K562 (cell line): ENCODE measurements around the gene INPP4B. TPM values are rescaled to one million over a fixed set of nuclear protein-coding genes. Genes with fewer than 3 reads are reported as not detected.

Experiments used
- ATAC-seq: fragments of 200-7000 bp; cut with Tn5 transposase; 3 replicates; pipeline ENCODE4 v1.9.1; 2020; ENCODE audit warnings: moderate library complexity
- BruUV-seq: library from RNA; stranded (reverse); fragments of 400-500 nt; replicated peaks from 2 replicates; lab custom pipeline; 2021; lab: Mats Ljungman, UMichigan
- CTCF ChIA-PET: fragments of 300-600 bp; formaldehyde crosslinking; extraction: SDS; loops from one replicate; lab custom pipeline; 2021; ENCODE audit warnings: low intra/inter-chr PET ratio; lab: Yijun Ruan, JAX
- POLR2A ChIA-PET: fragments of 300-600, 350-650 bp; sonication (Branson Sonifier 250); formaldehyde crosslinking; extraction: SDS; loops from one replicate; lab custom pipeline; 2021; ENCODE audit warnings: antibody characterized with exemption, inconsistent platforms; lab: Yijun Ruan, JAX
- DNase-seq, 4 experiments: peaks; one replicate each; pipeline versions ENCODE4 v3.0.0 to v3.0.0-alpha.2; 2011 to 2018; ENCODE audit warnings: low spot score in 3 of 4, mixed read lengths in 3 of 4; ENCODE audit errors: extremely low read depth in 1 of 4
- FAIRE-seq: peaks from 2 replicates; lab custom pipeline; 2011; peaks lifted over from hg19 to GRCh38; lab: Jason Lieb, UNC
- H2AFZ ChIP-seq: 2 replicates; pipeline ENCODE4 v1.6.0; 2011; ENCODE audit warnings: low read depth, low read length, control low read depth, inconsistent platforms
- H3K27ac ChIP-seq: fragments of 200-600 bp; 3 replicates; pipeline ENCODE4 v1.8.0; 2011; ENCODE audit warnings: low read depth, mild to moderate bottlenecking, control low read depth, inconsistent platforms, low read length, moderate library complexity, mixed read lengths; ENCODE audit errors: extremely low read depth
- H3K27me3 ChIP-seq, 2 experiments: fragments of 300-600 bp in 1 of 2; 2 replicates in 1 of 2; 3 replicates in 1 of 2; pipeline versions ENCODE4 v1.6.0 to v1.8.0; 2011; ENCODE audit warnings: inconsistent platforms in 2 of 2, low read length in 2 of 2, mild to moderate bottlenecking in 1 of 2, mixed read lengths in 1 of 2, moderate library complexity in 1 of 2; ENCODE audit not compliant: control insufficient read depth in 2 of 2, insufficient read depth in 2 of 2
- H3K36me3 ChIP-seq: fragments of 300-600 bp; 3 replicates; pipeline ENCODE4 v1.8.0; 2011; ENCODE audit warnings: mild to moderate bottlenecking, low read length, inconsistent platforms; ENCODE audit not compliant: control insufficient read depth, insufficient read depth
- H3K4me1 ChIP-seq, 2 experiments: fragments of 200-600 bp in 1 of 2; replicated peaks in 1 of 2; 2 replicates in 1 of 2; 3 replicates in 1 of 2; pipeline versions ENCODE4 v1.5.1 to v1.8.0; 2011; ENCODE audit warnings: inconsistent platforms in 2 of 2, low read length in 2 of 2, mild to moderate bottlenecking in 1 of 2, mixed read lengths in 1 of 2, moderate library complexity in 1 of 2; ENCODE audit not compliant: control insufficient read depth in 2 of 2, insufficient read depth in 2 of 2
- H3K4me2 ChIP-seq: 2 replicates; pipeline ENCODE4 v1.6.1; 2011; ENCODE audit warnings: low read length, control low read depth, inconsistent platforms, mixed read lengths; ENCODE audit not compliant: insufficient read depth
- H3K4me3 ChIP-seq: fragments of 200-600 bp; sonication (generic), shearing (Covaris generic); 2 replicates; pipeline ENCODE4 v1.5.1; 2016; ENCODE audit warnings: control low read depth, inconsistent platforms
- H3K79me2 ChIP-seq: fragments of 200-600 bp; 3 replicates; pipeline ENCODE4 v1.8.0; 2011; ENCODE audit warnings: low read length, inconsistent platforms; ENCODE audit not compliant: control insufficient read depth, insufficient read depth
- H3K9ac ChIP-seq, 2 experiments: 2 replicates each; pipeline versions ENCODE4 v1.6.0 to v1.6.1; 2011; ENCODE audit warnings: low read depth in 2 of 2, low read length in 2 of 2, control low read depth in 1 of 2, inconsistent platforms in 1 of 2, mild to moderate bottlenecking in 1 of 2, mixed read lengths in 1 of 2; ENCODE audit not compliant: insufficient read depth in 1 of 2
- H3K9me1 ChIP-seq: one replicate; pipeline ENCODE4 v1.6.0; 2011; ENCODE audit warnings: inconsistent platforms, mild to moderate bottlenecking, low read length, moderate library complexity; ENCODE audit not compliant: control insufficient read depth, insufficient read depth
- H3K9me3 ChIP-seq: replicated peaks from 2 replicates; pipeline ENCODE4 v1.5.1; 2011; ENCODE audit warnings: low read depth, low read length, inconsistent platforms; ENCODE audit not compliant: control insufficient read depth, insufficient read depth
- H4K20me1 ChIP-seq: replicated peaks from 2 replicates; pipeline ENCODE4 v1.6.1; 2011; ENCODE audit warnings: low read length, inconsistent platforms, mixed read lengths; ENCODE audit not compliant: control insufficient read depth, insufficient read depth
- ATF7 ChIP-seq: fragments of 450-650 bp; IDR thresholded peaks from 2 replicates; pipeline ENCODE4 v1.7.1; 2014; ENCODE audit warnings: mild to moderate bottlenecking, moderate library complexity
- ERF ChIP-seq: fragments of 450-650 bp; formaldehyde crosslinking; IDR thresholded peaks from 2 replicates; pipeline ENCODE4 v1.4.0; 2020; ENCODE audit warnings: mild to moderate bottlenecking, mixed read lengths
- GTF2E2 ChIP-seq: fragments of 200-800 bp; sonication (Bioruptor generic); IDR thresholded peaks from 2 replicates; pipeline ENCODE4 v1.6.1; 2016; ENCODE audit warnings: missing genetic modification characterization, missing compliant biosample characterization
- HDAC6 ChIP-seq: IDR thresholded peaks from 2 replicates; pipeline ENCODE4 v1.6.1; 2012; ENCODE audit warnings: low read depth, mild to moderate bottlenecking, control low read depth, inconsistent platforms, low read length, moderate library complexity
- HNRNPK ChIP-seq: fragments of 200-400 bp; formaldehyde crosslinking; IDR thresholded peaks from one replicate; pipeline ENCODE4 v1.6.1; 2018; ENCODE audit warnings: mild to moderate bottlenecking, low read depth, low read length; ENCODE audit not compliant: poor library complexity, severe bottlenecking
- ILF3 ChIP-seq: fragments of 450-650 bp; IDR thresholded peaks from 2 replicates; pipeline ENCODE4 v1.6.1; 2018; ENCODE audit warnings: antibody characterized with exemption, mild to moderate bottlenecking, moderate library complexity, borderline replicate concordance
- KDM4B ChIP-seq, 2 experiments: fragments of 450-650 bp in 1 of 2; sonication (generic) in 1 of 2; IDR thresholded peaks; 2 replicates each; pipeline ENCODE4 v1.6.1; 2016 to 2017; ENCODE audit warnings: borderline replicate concordance in 2 of 2, antibody characterized with exemption in 1 of 2, low read depth in 1 of 2, mild to moderate bottlenecking in 1 of 2
- NFIC ChIP-seq: fragments of 450-650 bp; IDR thresholded peaks from 2 replicates; pipeline ENCODE4 v1.6.1; 2017; ENCODE audit warnings: mild to moderate bottlenecking, inconsistent platforms
- NR4A1 ChIP-seq, 2 experiments: fragments of 250-450 bp in 1 of 2; fragments of 450-650 bp in 1 of 2; sonication (Bioruptor Pico) in 1 of 2; IDR thresholded peaks; 2 replicates each; pipeline versions ENCODE4 v1.4.0 to v1.6.1; 2016 to 2020; ENCODE audit warnings: mild to moderate bottlenecking in 2 of 2, missing compliant biosample characterization in 1 of 2, missing genetic modification characterization in 1 of 2, moderate library complexity in 1 of 2
- PRMT5 ChIP-seq: sonication (generic); formaldehyde crosslinking; IDR thresholded peaks from 2 replicates; pipeline ENCODE4 v1.5.0; 2020; ENCODE audit warnings: missing genetic modification reagents
- RBBP5 ChIP-seq: fragments of 200-600 bp; sonication (generic); IDR thresholded peaks from 2 replicates; pipeline ENCODE4 v1.6.1; 2012; ENCODE audit warnings: borderline replicate concordance, mild to moderate bottlenecking, low read length, control low read depth, inconsistent platforms; ENCODE audit not compliant: insufficient read depth, poor library complexity, severe bottlenecking
- RBM17 ChIP-seq: fragments of 200-400 bp; formaldehyde crosslinking; IDR thresholded peaks from 2 replicates; pipeline ENCODE4 v1.6.1; 2017; ENCODE audit warnings: low read depth, mild to moderate bottlenecking, low read length, borderline replicate concordance
- ZBTB2 ChIP-seq: fragments of 450-650 bp; IDR thresholded peaks from 2 replicates; pipeline ENCODE4 v1.6.1; 2016; ENCODE audit warnings: antibody characterized with exemption
- ZEB2 ChIP-seq: fragments of 450-650 bp; IDR thresholded peaks from 2 replicates; pipeline ENCODE4 v1.6.1; 2016
- ZNF444 ChIP-seq: fragments of 250-450 bp; sonication (Bioruptor Pico); IDR thresholded peaks from 2 replicates; pipeline ENCODE4 v1.4.0; 2020; ENCODE audit warnings: mild to moderate bottlenecking, moderate library complexity
- WGBS: fragments of 100-300 bp; shearing (Covaris generic); methylation state at CpG from one replicate; pipeline ENCODE4 v1.1.6; 2016; ENCODE audit warnings: low coverage, mixed read lengths; ENCODE audit not compliant: insufficient coverage; ENCODE audit errors: missing lambda C conversion rate; 5-methylcytosine and 5-hydroxymethylcytosine counted together
- in situ Hi-C: fragments of 300-500 bp; cut with MboI; formaldehyde crosslinking; loops from 4 replicates; pipeline ENCODE4 v1.15.0; 2018; ENCODE audit warnings: inconsistent platforms, mixed read lengths
- intact Hi-C: fragments of 100-400 bp; cut with micrococcal nuclease; formaldehyde crosslinking; loops from 2 replicates; pipeline ENCODE4 v1.14.2; 2022
- polyA plus RNA-seq, 8 experiments: library from polyadenylated mRNA; depleted of rRNA in 4 of 8; stranded (reverse) in 5 of 8; unstranded in 3 of 8; fragments of >200 nt; fragmentation: Nextera tagmentation in 2 of 8; fragmentation: Illumina TruSeq in 1 of 8; extraction: Ambion mirVana in 2 of 8; extraction: Trizol in 1 of 8; gene quantifications; 2 replicates each; pipeline versions ENCODE4 v1.2.1 to v1.2.3, GENCODE V29; 2011 to 2014; ENCODE audit warnings: inconsistent platforms in 1 of 8, missing spikeins in 1 of 8
- total RNA-seq, 7 experiments: library from RNA; depleted of rRNA in 6 of 7; stranded (reverse); fragments of >200 nt in 6 of 7; fragmentation: Illumina TruSeq in 2 of 7; extraction: Trizol in 2 of 7; gene quantifications; 2 replicates each; pipeline versions ENCODE4 v1.2.1 to v1.2.3, GENCODE V29; 2011 to 2021; ENCODE audit warnings: low replicate concordance in 1 of 7

The INPP4B gene
- total and polyA plus RNA-seq, 9 of the 15 experiments (the other 6 are each of a cell fraction or from before 2014, with no cell fraction given) = 0.04 to 0.11 TPM; not detected in 7

GRCh38 chr4:142248946-142249345 lies 597.2 kb downstream of the INPP4B start (continued):
- TF ChIP-seq KDM4B (IDR thresholded peaks at IDR 0.05; ENCODE audit: borderline replicate concordance in 2 of 2, low read depth in 1 of 2) (no peak), GTF2E2 (tag) (no peak), ZEB2 (no peak), HDAC6 (no peak), ATF7 (no peak), HNRNPK (no peak)

- FAIRE-seq = no peak
- 0% methylated on average over 2 of the region's 2 CpGs for WGBS
Observed at GRCh38 chr4:142243255-142243654, 602.8 kb downstream of the INPP4B start.

More at GRCh38 chr4:142243255-142243654, 602.8 kb downstream of the INPP4B start:
- Histone ChIP-seq H3K9ac (no peak overlapping the region), H3K27me3 (no peaks in the 10 kb centered on the region), H3K4me3 (no peak overlapping the region), H3K27ac (no peak overlapping the region), H3K79me2 (no peaks in the 10 kb centered on the region), H3K9me3 (no peaks in the 10 kb centered on the region; the same call in 1 of the 2 replicates), H2AFZ (no peak overlapping the region), H3K4me2 (no peak overlapping the region), H4K20me1 (no peaks in the 10 kb centered on the region), H3K4me1 (no peaks in the 10 kb centered on the region), H3K36me3 (no peaks in the 10 kb centered on the region), H3K9me1 (no peaks in the 10 kb centered on the region)
- ATAC-seq (no peak), DNase-seq (no peak)
- in situ Hi-C loops (no loop called here), intact Hi-C loops (no loop called here)
- BruUV-seq = no TSS peak
- no peak for TF ChIP-seq RBM17
- TF ChIP-seq RBBP5 = no peak
- TF ChIP-seq ZBTB2 = no peak
- no peak for TF ChIP-seq NR4A1 (CRISPR knock-in tag; IDR thresholded peaks at IDR 0.05)
- TF ChIP-seq NR4A1 (tag; IDR thresholded peaks at IDR 0.05) = no peak
- TF ChIP-seq ERF (CRISPR knock-in tag) = no peak
- no peak for TF ChIP-seq NFIC
- no peak for TF ChIP-seq ILF3
- TF ChIP-seq ZNF444 (CRISPR knock-in tag) = no peak
- no peak for TF ChIP-seq PRMT5 (CRISPR knock-in tag)
- POLR2A ChIA-PET = no interaction called here
- CTCF ChIA-PET = no interaction called here
